GM21423 (cell line): ENCODE results near the gene KLK5.
"Not testable (repeated sequence)": the region's sequence is repeated elsewhere in the genome, so short reads cannot be mapped to it uniquely, and the experiment has no call there.

Experiments
- ATAC-seq: cut with Tn5 transposase; IDR thresholded peaks from one replicate; pipeline ENCODE4 v1.9.1; 2021; ENCODE audit warnings: mild to moderate bottlenecking, moderate library complexity; ENCODE audit not compliant: unreplicated experiment

The KLK5 gene

GRCh38 chr19:50922317-50922853, 30.5 kb downstream of the KLK5 start:
- ATAC-seq = peak; percentile 68

GRCh38 chr19:50921426-50922316, 31.2 kb downstream of the KLK5 start:
- ATAC-seq = no peak

- ATAC-seq = no peak
Measured at GRCh38 chr19:50916069-50916468, 36.8 kb downstream of the KLK5 start.

DNA sequence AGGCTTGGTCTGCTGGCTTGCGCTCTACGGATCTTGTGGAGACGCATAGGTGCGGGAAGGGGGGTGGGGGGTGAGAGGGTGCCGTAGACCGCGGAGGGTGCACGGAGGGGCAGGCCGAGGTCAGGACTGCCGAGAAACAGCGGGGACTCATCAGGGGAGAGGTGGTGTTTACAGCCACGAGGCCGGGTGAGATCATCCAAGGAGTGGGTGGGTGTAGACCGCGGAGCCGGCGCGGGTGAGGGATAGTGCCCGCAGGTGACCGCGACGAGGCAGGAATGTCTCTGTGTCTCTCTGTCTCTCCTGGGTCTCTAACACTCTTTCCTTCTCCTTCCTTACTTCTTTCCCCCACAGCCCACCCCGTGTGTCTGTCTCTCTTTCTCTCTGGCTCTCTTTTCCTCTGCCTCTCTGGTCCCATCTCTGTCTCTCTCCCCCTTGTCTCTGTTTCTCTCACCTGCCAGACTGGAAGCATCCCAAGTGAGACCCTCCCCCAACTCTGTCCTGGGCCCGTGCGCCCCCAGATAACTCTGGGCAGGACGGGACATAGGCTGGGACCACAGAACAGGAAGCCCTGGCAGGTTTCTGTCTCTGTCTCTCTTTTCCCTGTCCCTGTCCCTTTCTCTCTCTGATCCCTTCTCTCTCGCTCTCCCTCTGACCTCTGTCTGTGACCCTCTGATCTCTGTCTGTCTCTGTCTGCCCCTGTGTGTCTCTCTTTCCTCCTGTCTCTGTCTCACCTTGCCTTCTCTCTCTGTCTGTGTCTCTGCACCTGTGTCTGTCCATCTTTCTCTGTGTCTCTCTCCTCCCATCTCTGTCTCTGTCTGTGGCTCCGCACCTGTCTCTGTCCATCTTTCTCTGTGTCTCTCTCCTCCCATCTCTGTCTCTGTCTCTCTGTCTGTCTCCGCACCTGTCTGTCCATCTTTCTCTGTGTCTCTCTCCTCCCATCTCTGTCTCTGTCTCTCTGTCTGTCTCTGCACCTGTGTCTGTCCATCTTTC, 39.8 kb downstream of the KLK5 start:
- no peak for ATAC-seq

DNA sequence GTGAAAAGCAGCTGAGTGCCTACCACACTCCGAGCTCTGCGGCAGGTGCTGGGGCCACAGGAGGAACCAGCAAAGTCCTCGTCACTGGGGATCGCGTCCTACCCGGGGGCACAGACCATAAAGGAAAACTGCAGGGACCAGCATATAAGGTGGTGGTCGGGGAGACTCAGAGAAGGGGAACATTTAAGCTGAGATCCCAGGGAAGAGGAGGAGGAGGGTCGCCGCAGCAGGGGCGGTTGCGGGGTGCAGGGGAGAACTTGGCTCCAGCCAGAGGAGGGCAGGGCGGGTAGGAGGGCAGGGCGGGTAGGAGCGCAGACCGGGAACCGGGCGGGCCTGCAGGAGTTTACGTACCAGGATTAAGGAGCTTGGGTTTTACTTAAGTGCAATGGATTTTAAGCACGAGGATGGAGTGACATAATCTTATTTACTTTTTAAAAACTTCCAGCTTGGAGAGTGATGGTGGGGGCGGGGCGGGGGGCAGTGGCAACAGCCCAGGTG, 40.7 kb downstream of the KLK5 start:
- no peak for ATAC-seq

GRCh38 chr19:50911206-50912101, 41.4 kb downstream of the KLK5 start, which contains the start of gene KLK4:
Gene KLK4, minus strand, starts transcription at chr19:50911395. Its CDS starts 657 bp downstream, at chr19:50910738.
- no peak for ATAC-seq

- ATAC-seq = no peak
Measured at GRCh38 chr19:50910722-50911121, 42.1 kb downstream of the KLK5 start.

DNA sequence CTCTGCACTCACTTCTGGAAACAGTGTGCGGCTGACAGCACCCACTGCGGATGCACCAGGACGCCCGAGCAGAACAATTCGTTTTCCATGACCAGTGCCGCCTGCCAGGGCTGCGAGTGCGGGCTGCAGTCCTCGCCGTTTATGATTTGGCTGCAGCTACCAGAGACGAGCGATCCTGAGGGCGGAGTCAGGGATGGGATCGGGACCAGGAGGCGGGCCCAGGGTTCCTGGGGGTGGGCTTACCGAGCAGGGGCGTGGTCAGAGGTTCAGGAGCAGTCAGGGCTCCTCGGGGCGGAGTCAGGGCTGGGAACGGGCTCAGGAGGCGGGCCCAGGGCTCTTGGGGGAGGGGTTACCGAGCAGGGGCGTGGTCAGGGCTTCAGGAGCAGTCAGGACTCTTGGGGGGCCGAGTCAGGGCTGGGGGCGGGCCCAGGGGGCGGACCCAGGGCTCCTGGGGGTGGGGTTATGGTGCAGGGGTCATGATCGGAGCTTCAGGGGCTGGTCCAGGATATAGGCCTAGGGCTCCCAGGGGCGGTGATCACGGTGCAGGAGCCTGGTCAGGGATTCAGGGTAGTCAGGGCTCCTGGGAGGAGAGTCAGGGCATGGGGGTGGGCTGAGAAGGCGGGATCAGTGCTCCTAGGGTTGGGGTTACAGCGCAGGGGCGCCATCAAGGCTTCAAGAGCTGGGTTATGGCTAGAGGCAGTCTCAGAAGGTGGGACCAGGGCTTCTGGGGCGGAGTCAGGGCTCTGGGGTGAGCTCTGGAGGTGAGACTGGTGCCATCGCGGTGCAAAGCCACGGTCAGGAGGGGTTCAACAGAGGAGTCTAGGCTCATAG, 43.4 kb downstream of the KLK5 start:
- no peak for ATAC-seq

GRCh38 chr19:50908336-50908735, 44.5 kb downstream of the KLK5 start:
- ATAC-seq = no peak

- ATAC-seq = no peak
Measured at GRCh38 chr19:50906217-50906616, 46.6 kb downstream of the KLK5 start.

GRCh38 chr19:50902640-50903039, 50.2 kb downstream of the KLK5 start:
- ATAC-seq = no peak

GRCh38 chr19:50899569-50899968, 53.3 kb downstream of the KLK5 start:
- ATAC-seq = no peak

DNA sequence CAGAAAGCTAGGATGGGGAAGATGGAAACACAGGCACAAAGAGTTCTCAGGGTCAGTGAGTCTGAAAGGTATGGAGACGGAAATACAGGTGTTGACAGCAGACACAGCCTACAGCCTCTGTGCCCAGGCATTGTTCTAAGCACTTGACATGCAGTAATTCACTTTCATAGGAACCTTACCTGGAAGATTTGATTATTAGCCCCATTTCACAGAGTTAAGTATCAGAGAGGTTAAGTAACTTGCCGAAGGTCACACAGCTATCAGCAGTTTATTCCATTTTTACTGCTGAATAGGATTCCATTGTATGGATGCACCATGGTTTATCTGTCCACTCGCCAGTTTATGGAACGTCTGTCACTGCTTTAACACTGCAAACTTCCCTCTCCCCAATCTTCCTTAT, 54.8 kb downstream of the KLK5 start:
- ATAC-seq = no peak

DNA sequence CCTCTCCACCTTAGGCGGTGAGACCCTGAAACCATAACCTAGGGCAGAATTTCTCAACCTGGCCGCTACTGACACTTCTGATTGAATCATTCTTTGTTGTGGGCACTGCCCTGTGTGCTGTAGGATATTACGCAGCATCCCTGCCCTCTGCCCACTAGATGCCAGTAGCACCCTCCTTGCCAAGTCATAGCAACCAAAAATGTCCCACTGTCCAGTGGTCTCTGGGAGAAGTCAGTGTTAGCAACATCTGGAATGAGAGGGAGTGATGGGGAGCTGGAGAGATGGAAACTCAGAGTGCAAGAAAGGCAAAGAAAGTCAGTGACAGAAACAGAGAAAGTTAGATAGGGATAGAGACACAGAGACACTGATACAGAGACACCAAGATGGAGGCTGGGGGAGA, 55.2 kb downstream of the KLK5 start:
- ATAC-seq = peak; percentile 9

GRCh38 chr19:50897191-50897607, 55.6 kb downstream of the KLK5 start:
- ATAC-seq = peak; percentile 19

- peak; percentile 91 for ATAC-seq
Measured at GRCh38 chr19:50896591-50897190, 56.1 kb downstream of the KLK5 start.

DNA sequence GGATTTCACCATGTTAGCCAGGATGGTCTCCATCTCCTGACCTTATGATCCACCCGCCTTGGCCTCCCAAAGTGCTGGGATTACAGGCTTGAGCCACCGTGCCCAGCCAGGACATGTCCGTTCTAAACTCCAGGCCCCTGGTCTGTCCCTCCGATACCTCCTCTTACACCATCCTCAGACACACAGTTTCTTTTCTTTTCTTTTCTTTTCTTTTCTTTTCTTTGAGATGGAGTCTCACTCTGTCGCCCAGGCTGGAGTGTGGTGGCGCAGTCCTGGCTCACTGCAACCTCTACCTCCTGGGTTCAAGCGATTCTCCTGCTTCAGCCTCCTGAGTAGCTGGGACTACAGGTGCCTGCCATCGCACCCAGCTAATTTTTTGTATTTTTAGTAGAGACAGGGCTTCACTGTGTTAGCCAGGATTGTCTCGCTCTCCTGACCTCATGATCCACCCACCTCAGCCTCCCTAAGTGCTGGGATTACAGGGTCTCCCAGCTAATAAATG, 56.7 kb downstream of the KLK5 start:
- ATAC-seq = not testable (repeated sequence)
